GM18868 (cell line): ENCODE measurements around the gene ECEL1.

Source experiments
- ATAC-seq: cut with Tn5 transposase; IDR thresholded peaks from one replicate; pipeline ENCODE4 v1.9.1; 2021; ENCODE audit warnings: mild to moderate bottlenecking, moderate library complexity; ENCODE audit not compliant: unreplicated experiment

Gene ECEL1

GRCh38 chr2:232522623-232523401 is 35.2 kb upstream of the ECEL1 start:
- ATAC-seq = no peak

- no peak for ATAC-seq
These were observed 34.5 kb upstream of the ECEL1 start for GRCh38 chr2:232521959-232522622.

- ATAC-seq = no peak
These were observed 33.5 kb upstream of the ECEL1 start for GRCh38 chr2:232521098-232521497.

DNA sequence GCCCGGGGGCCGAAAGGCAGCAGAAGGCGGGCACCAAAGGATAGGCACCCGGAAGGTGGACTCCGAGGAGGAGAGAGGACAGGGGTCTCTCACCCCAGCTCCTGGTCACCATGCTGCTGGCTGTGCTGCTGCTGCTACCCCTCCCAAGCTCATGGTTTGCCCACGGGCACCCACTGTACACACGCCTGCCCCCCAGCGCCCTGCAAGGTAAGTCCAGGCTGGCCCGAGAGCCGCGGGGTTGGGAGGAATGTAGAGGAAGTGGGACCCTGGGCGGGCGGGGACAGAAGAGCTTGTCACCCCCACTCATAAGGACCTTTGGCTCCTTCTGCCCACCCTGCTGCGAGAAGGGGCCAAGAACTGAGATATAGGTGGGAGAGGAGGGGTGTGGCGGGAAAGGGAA is 32.9 kb upstream of the ECEL1 start:
- no peak for ATAC-seq

- ATAC-seq = no peak
These were observed 32.2 kb upstream of the ECEL1 start, which contains the start of gene PRSS56 for GRCh38 chr2:232519581-232520438. PRSS56 (plus strand) TSS chr2:232520388; CDS start chr2:232520599, 211 bp downstream.

DNA sequence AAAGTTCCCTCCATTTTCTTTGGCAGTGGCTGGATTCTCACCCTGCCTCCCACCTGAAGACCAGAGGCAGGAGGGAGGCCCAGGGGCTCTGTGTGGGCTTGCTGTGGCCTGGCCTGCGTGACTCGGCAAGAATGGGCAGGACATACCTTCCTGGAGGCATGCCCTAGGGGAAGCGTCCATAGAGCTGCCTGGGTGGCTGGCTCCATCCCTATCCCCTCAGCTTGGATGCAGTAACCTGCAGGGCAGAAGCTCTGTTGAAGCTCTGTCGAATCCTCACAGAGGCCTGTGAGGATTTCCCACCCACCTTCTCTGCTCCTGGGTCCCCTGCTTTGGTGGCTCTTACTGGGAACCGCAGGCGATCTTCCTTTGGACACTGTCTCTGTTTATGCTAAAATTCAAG is 31.2 kb upstream of the ECEL1 start:
- no peak for ATAC-seq

GRCh38 chr2:232516551-232516950 is 28.9 kb upstream of the ECEL1 start:
- no peak for ATAC-seq

- no peak for ATAC-seq
These were observed 28.0 kb upstream of the ECEL1 start for GRCh38 chr2:232515639-232516038.

DNA sequence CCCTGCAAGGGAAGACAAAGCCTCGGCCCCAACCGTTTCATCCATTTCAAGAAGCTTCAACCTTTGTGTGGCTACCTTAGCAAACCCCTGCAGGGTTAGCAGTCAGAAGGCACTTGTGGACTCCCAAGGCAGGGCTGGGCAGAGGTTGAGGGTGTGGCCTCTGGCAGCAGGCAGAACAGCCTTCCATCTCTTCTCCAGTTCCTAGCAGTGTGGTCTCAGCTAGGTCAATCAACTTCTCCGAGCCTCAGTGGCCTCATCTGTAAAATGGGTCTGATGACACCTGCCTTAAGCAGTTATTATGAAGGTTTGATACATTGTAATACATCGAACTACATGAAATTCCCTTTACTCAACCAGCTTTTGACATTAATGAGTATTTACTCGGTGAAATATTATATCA is 25.7 kb upstream of the ECEL1 start:
- ATAC-seq = no peak

- no peak for ATAC-seq
These were observed 25.0 kb upstream of the ECEL1 start for GRCh38 chr2:232512602-232513001.

DNA sequence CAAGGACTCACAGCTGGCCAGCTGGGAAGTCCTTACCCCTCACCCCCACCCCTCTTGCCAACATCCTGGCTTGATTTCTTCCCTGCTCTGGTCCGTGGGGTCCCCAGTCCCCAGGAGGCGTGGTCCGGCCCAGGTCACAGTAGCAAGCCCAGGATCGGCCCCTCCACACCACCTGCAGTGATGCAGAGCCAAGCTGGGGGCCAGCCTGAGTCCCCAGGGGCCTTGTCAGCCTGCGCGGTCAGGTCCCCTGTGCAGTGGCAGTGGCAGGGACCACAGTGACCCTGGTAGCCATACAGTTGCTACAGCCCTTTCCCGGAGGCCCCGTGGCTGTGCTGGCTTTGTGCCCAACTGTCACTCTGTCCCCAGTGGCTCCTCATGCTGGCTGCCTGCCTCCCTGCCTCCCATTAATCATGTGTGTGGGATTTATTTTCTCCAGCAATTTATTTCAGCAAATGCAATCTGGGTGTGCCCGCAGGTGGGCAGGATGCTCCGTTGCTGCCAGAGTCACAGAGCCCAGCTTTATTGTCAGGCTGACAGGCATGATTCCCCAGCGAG is 23.8 kb upstream of the ECEL1 start:
- ATAC-seq = no peak

- ATAC-seq = no peak
These were observed 20.6 kb upstream of the ECEL1 start for GRCh38 chr2:232508251-232508650.

- ATAC-seq = no peak
These were observed 19.1 kb upstream of the ECEL1 start for GRCh38 chr2:232506709-232507108.

DNA sequence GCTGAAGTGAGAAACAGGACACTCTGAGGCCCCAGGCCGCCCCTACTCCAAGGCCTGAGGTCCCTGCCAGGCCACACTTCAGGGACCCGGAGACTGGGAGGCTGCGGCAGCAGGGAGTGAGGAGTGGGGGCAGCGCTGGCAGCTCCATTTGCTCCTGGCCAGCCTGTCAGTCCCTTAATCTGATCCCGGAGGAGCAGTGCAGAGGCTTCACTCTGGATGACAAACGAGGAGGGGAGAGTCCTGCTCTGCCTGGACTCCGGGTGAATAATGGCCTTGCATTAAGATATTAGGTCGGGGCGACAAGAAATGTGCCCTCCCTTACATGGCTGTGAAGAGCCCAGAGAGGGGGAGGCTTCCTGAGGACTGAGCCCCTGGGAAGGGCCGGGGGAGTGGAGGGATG is 18.2 kb upstream of the ECEL1 start:
- ATAC-seq = no peak

GRCh38 chr2:232504438-232504837 is 16.8 kb upstream of the ECEL1 start:
- no peak for ATAC-seq

DNA sequence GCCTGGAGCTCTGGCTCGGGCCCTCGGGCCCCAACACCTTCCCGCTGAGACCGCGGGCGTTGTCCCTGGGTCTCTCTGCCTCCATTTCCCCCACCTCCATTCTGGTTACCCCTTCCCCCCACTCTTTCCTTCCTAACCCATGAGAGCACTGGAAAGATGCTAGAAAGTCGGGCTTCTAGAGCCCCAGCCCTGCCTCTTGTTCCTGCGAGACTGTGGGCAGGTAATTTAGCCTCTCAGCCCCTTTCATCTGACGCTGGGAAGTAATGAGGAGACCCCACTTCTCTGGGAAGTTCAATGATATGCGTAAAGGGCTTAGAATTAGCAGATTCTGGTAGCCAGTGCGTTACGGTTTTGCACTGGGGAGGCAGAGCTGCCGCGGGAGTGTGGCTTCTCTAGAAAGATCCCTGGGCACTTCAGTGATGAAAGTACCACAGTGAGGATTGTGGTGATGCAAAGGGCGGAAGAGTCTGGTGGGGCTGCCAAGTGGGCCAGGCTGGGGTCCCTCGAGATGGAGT is 16.2 kb upstream of the ECEL1 start:
- ATAC-seq = no peak

GRCh38 chr2:232502911-232503808 is 15.5 kb upstream of the ECEL1 start:
- ATAC-seq = no peak

DNA sequence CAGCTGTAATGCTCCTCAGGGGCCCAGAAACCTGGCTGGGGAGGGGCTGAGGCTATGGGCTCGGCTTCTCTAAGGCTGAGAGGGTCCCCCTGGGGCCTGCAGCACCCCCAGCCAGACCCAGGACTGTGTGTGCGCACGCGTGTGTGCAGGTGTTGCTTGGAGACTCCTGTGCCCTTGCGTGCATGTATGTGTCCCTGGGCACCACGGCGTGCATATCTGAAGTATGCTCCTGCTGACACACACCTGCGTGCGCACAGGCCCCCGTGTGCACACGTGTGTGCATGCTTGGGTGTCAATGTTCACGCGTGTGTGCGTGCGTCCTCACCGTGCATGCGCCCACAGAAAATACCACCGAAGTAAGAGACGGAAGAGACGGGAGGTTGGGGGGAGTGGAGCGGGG is 14.9 kb upstream of the ECEL1 start:
- ATAC-seq = no peak

DNA sequence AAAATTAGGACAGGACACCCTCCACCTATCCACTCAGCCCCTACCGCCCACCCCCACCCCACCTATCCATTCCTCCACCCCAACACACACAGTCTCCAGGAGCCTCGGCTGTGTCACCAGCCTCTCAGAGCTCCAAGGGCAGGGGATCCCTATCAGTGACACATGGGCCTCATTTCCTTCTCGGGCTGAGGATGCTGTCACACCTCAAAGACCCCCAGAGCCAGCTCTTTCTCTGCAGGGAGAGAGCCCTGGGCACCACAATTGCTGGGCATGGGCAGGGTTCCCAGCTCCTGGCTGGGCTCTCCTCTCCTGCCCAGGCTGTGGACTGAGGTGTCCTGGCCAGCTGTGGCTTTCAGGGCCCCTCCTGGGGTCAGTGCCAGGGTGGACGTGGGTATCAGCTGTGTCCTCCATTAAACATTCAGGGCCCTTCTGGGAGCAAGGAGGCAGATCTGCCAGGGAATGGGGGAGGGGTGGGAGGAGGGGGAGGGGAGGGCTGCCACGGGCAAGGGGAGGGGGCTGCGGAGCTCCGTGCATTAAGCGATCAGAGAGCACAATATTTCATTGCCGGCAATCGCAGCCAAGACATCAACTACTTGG is 14.3 kb upstream of the ECEL1 start:
- ATAC-seq = no peak

GRCh38 chr2:232501331-232501771 is 13.7 kb upstream of the ECEL1 start:
- ATAC-seq = no peak
